Choroid plexus epithelial cell (primary cell): ENCODE results near the gene ITGA7.
"Not testable (repeated sequence)": the region's sequence is repeated elsewhere in the genome, so short reads cannot be mapped to it uniquely, and the experiment has no call there.

Source experiments
- DNase-seq: peaks from one replicate; pipeline ENCODE4 v3.0.0-alpha.2; 2010; ENCODE audit warnings: low read depth
- H3K4me3 ChIP-seq: 2 replicates; pipeline ENCODE4 v1.5.1; 2011; ENCODE audit warnings: low read depth, mild to moderate bottlenecking, control low read depth, low read length, moderate library complexity
- TF ChIP-seq, protein P1 (sequence below): conservative IDR thresholded peaks from 2 replicates; pipeline ENCODE4 v1.5.1; 2011; ENCODE audit warnings: low read depth, mild to moderate bottlenecking, control low read depth, inconsistent platforms, low read length, moderate library complexity

The ITGA7 gene

GRCh38 chr12:55652352-55652751 lies 55.4 kb downstream of the ITGA7 start:
- no peak for DNase-seq
- no peak overlapping the region for H3K4me3 ChIP-seq
- TF ChIP-seq, protein P1, sequence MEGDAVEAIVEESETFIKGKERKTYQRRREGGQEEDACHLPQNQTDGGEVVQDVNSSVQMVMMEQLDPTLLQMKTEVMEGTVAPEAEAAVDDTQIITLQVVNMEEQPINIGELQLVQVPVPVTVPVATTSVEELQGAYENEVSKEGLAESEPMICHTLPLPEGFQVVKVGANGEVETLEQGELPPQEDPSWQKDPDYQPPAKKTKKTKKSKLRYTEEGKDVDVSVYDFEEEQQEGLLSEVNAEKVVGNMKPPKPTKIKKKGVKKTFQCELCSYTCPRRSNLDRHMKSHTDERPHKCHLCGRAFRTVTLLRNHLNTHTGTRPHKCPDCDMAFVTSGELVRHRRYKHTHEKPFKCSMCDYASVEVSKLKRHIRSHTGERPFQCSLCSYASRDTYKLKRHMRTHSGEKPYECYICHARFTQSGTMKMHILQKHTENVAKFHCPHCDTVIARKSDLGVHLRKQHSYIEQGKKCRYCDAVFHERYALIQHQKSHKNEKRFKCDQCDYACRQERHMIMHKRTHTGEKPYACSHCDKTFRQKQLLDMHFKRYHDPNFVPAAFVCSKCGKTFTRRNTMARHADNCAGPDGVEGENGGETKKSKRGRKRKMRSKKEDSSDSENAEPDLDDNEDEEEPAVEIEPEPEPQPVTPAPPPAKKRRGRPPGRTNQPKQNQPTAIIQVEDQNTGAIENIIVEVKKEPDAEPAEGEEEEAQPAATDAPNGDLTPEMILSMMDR = no peak

DNA sequence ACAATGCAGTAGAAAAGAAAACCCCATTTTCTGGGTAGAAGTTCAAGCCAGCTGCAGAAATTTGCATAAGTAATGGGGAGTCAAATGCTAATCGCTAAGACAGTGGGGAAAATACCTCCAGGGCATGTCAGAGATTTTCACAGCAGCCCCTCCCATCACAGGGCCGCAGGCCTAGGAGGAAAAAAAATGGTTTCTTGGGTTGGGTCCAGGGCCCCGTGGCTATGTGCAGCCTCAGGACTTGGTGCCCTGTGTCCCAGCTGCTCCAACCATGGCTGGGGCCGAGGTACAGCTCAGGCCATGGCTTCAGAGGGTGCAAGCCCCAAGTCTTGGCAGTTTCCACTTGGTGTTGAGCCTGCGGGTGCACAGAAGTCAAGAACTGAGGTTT lies 56.4 kb downstream of the ITGA7 start:
- TF ChIP-seq, protein P1 = no peak

GRCh38 chr12:55650620-55651298 lies 56.9 kb downstream of the ITGA7 start:
- DNase-seq, H3K4me3 ChIP-seq: not testable (repeated sequence)

More for the DNA sequence above, 56.4 kb downstream of the ITGA7 start:
- no peak overlapping the region for H3K4me3 ChIP-seq
- no peak for DNase-seq

- DNase-seq = no peak
- TF ChIP-seq, protein P1 = no peak
- no peak overlapping the region for H3K4me3 ChIP-seq
Measured at GRCh38 chr12:55647027-55647426, 60.7 kb downstream of the ITGA7 start.

DNA sequence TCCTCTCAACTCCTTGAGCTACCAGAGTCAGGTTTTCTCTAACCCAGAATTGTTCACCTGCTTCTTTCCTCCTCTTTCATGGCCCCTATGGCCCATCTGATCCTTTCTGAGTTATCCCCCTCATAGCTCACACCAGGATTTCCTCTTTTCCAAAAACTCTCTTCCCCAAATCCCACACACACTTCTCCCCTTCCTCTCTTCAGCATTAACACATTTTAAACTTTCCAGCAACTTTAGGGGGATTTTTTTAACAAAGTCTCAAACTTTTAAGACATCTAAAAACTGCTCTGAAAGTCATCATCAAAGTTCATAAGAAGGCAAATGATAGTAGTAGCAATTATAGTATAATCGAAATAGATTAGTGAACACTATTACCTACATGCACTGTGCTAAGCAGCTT lies 63.1 kb downstream of the ITGA7 start:
- no peak overlapping the region for H3K4me3 ChIP-seq
- TF ChIP-seq, protein P1 = no peak
- DNase-seq = no peak

- TF ChIP-seq, protein P1 = no peak
- H3K4me3 ChIP-seq = no peak overlapping the region
- no peak for DNase-seq
Measured at GRCh38 chr12:55642669-55643068, 65.0 kb downstream of the ITGA7 start.

- no peak overlapping the region for H3K4me3 ChIP-seq
- TF ChIP-seq, protein P1 = no peak
- no peak for DNase-seq
Measured at GRCh38 chr12:55642267-55642666, 65.4 kb downstream of the ITGA7 start.
